Natural killer cell treated with Interleukin-12 subunit alpha and Interleukin-12 subunit beta and Interleukin-15 and Interleukin-18, amount 100 ng/mL, for 72 hours (primary cell): ENCODE measurements around the gene PLN. TPM values are rescaled to one million over a fixed set of nuclear protein-coding genes. Genes with fewer than 3 reads are reported as not detected.
A peak's percentile ranks its signal among the peaks of the same experiment; 100 is the strongest.

ENCODE experiments used
- ATAC-seq, 2 donors: fragments of 150-1000 bp; cut with Tn5 transposase in 1 of 2; sonication (Bioruptor Pico), chemical (Tn5 transposase) in 1 of 2; 2 replicates each; pipeline ENCODE4 v1.10.0; 2021
- DNase-seq: peaks from one replicate; pipeline ENCODE4 v3.0.0; 2022; ENCODE audit warnings: low spot score
- H3K27ac Mint-ChIP-seq, 2 donors: 1 replicate in 1 of 2; 2 replicates in 1 of 2; pipeline ENCODE4 v1.8.0; 2022; ENCODE audit warnings: mixed read lengths in 2 of 2, mild to moderate bottlenecking in 1 of 2, moderate library complexity in 1 of 2
- H3K27me3 Mint-ChIP-seq, 2 donors: 1 replicate in 1 of 2; 2 replicates in 1 of 2; pipeline ENCODE4 v1.8.0; 2022; ENCODE audit warnings: mixed read lengths in 2 of 2
- H3K36me3 Mint-ChIP-seq: one replicate; pipeline ENCODE4 v1.8.0; 2022; ENCODE audit warnings: mixed read lengths
- H3K4me1 Mint-ChIP-seq, 2 donors: 1 replicate in 1 of 2; 2 replicates in 1 of 2; pipeline ENCODE4 v1.8.0; 2022; ENCODE audit warnings: low read depth in 2 of 2, mixed read lengths in 2 of 2, mild to moderate bottlenecking in 1 of 2
- H3K4me3 Mint-ChIP-seq: one replicate; pipeline ENCODE4 v1.8.0; 2022; ENCODE audit warnings: mixed read lengths
- H3K9me3 Mint-ChIP-seq: 2 replicates; pipeline ENCODE4 v1.8.0; 2022; ENCODE audit warnings: mixed read lengths
- total RNA-seq, 2 donors: library from RNA; stranded (reverse); gene quantifications; one replicate each; pipeline ENCODE4 v1.2.3, GENCODE V29; 2022

PLN gene
- not detected for total RNA-seq

DNA sequence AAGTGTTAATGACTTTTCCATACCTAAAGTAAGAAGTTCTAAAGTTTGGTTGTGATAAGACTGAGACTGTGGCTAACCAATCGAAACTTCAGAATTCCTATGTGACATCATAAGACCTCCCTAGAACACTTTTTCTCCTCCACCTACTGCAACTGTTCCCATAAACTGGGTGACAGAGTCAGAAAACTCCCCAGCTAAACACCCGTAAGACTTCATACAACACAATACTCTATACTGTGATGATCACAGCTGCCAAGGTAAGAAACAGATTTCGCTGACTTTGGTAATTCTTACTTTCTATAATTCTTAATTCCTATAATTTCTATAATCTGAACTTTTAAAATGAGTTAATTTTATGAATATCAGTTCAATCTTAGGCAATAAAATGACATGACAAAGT, at the start of gene PLN:
TSS of gene PLN (plus strand) at position 161 of the 400 bp plus-strand sequence. CDS start 10,626 bp downstream, outside the sequence.
- H3K4me1 Mint-ChIP-seq, result peaks cover 20 to 21% of the 10 kb centered on the region in 2 donors
- no peaks in the 10 kb centered on the region for H3K9me3 Mint-ChIP-seq
- no peak within 1 kb of the TSS for H3K27ac Mint-ChIP-seq
- no peaks in the 10 kb centered on the region for H3K36me3 Mint-ChIP-seq
- no peak within 1 kb of the TSS for H3K4me3 Mint-ChIP-seq
- H3K27me3 Mint-ChIP-seq, result no peaks in the 10 kb centered on the region
- ATAC-seq, result no peak
- no peak for DNase-seq

DNA sequence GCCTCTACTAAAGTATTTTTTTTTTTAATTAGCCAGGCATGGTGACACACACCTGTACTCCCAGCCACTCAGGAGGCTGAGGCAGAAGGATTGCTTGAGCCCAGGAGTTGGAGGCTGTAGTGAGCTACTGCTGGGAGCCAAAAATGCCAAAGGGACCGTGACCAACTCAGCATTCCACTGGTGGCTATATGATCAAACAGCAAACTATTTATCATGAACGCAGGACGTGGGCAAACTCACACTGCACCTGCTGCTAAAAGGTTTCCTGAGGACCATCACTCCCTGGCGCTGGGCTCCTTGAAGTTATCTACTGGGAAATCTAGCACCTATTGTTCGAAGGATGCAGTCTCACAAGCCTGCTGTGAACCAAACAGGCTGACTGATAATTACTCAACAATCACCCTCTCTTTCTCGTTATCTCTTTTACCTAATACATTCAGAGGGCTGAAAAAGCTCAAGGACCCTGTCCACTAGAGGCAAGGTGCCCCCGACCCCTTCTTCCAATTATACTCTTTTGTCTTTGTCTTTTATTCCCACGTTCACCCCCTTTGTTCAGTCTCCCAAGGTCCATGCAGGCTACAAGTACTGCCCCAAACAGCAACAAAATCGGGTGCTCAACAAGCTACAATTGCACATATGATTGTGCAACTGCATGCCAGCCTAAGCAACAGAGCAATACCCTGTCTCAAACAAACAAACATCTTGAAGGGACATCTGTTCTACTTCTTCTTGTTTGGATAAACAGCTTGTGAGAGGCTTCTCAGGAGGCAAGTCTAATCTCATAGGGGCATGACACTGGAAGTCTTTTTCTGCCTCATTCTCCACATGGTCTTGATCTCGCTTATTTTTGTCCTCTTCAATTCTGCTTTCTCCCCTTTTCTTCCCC, 47.7 kb upstream of the PLN start:
- ATAC-seq (no peak), DNase-seq (no peak)
- Mint-ChIP-seq H3K4me3 (no peak overlapping the region), H3K36me3 (peaks cover 12% of the 10 kb centered on the region), H3K4me1 (peaks cover 7 to 9% of the 10 kb centered on the region in 2 donors), H3K27ac (no peak overlapping the region), H3K27me3 (no peaks in the 10 kb centered on the region), H3K9me3 (no peaks in the 10 kb centered on the region)

DNA sequence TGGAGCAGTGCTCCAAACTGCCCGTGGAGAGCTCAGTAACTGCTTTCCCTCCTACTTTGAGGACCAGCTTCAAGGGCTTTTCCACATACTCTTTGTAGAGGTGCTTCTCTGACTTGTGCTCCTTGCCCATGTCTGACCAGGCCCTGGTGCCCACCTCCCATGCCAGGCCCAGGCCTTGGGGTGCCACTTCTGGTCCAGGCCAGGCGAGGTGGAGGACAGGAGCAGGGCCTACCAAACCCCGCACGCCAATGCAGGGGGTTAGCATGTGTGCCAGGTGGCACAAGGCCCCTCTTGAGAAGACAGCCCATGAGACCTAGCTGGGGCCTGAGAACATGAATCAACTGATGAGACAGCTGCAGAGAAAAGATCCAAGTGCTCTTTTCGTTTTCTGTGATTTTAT, 47.0 kb upstream of the PLN start:
- peak in 1 of 2 donors; percentile 28 for ATAC-seq
- Mint-ChIP-seq H3K27me3 (no peaks in the 10 kb centered on the region), H3K4me3 (no peak overlapping the region), H3K36me3 (peaks cover 12% of the 10 kb centered on the region), H3K9me3 (no peaks in the 10 kb centered on the region), H3K4me1 (peaks cover 4 to 5% of the 10 kb centered on the region in 2 donors), H3K27ac (no peak overlapping the region)
- DNase-seq, result no peak

DNA sequence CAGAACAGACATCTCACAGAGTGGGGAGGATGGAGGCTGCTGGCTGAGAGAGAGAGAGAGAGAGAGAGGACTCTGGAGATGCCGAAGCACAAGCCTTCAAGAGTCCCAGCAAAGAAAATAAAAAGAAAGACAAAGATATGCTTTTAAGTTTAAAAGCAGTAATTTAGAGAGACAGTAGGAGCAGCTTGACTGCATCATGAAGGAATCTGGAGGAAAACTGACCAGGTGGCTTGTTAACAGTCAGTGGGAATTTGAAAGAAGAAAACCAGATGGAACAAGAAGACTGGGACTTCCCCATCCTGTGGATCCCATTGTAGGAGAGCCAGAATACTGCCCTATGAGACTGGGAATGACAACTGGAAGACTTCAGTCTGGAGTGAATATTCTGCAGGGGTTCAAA, 46.3 kb upstream of the PLN start:
- peaks cover 4 to 7% of the 10 kb centered on the region in 2 donors for H3K4me1 Mint-ChIP-seq
- ATAC-seq (no peak), DNase-seq (no peak)
- no peak overlapping the region for H3K4me3 Mint-ChIP-seq
- H3K27ac Mint-ChIP-seq, result no peak overlapping the region
- no peaks in the 10 kb centered on the region for H3K9me3 Mint-ChIP-seq
- no peaks in the 10 kb centered on the region for H3K27me3 Mint-ChIP-seq
- peaks cover 12% of the 10 kb centered on the region for H3K36me3 Mint-ChIP-seq

DNA sequence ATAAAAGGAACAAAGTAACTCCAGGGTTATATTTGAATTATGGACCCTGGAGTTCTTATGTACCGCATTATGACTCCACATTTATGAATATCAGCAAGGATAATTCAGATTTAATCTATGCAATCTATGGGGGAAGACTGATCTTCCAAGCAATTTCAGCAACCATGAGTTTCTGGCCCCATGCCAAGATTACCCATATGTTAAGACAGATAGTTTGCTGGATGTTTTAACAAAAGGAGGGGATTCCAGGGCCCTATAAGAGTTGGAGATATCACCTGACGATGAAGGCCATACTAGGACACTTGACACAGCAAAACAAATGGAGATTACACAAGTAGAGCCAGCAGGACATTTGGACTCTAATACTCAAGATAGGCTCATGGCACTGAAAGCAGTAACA, 45.9 kb upstream of the PLN start:
- Mint-ChIP-seq H3K9me3 (no peaks in the 10 kb centered on the region), H3K27ac (no peak overlapping the region), H3K36me3 (peaks cover 12% of the 10 kb centered on the region), H3K27me3 (no peaks in the 10 kb centered on the region), H3K4me3 (no peak overlapping the region), H3K4me1 (peaks cover 8 to 11% of the 10 kb centered on the region in 2 donors)
- ATAC-seq, result no peak
- no peak for DNase-seq

DNA sequence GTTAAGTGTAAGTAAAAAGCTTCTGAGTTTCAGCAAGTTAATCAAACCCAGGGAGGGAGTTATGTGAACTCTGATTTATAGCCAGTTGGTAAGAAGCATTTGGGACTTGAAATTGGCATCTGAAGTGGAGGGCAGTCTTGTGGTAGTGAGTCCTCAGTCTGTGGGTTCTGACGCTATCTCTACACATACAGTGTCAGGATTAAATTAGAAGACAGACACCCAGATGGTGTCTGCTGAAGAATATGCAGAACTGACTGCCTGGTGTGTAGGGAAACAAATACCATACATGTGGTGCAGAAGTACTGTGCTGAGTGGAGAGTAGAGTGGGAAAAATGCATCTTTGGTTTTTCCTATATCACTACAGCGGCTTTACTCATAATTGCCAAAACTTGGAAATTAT, 43.5 kb upstream of the PLN start:
- ATAC-seq, result no peak
- H3K4me1 Mint-ChIP-seq, result peaks cover 11% of the 10 kb centered on the region in 2 donors
- no peaks in the 10 kb centered on the region for H3K9me3 Mint-ChIP-seq
- H3K4me3 Mint-ChIP-seq, result no peak overlapping the region
- DNase-seq, result no peak
- H3K27ac Mint-ChIP-seq, result no peak overlapping the region
- peaks cover 12% of the 10 kb centered on the region for H3K36me3 Mint-ChIP-seq
- no peaks in the 10 kb centered on the region for H3K27me3 Mint-ChIP-seq

DNA sequence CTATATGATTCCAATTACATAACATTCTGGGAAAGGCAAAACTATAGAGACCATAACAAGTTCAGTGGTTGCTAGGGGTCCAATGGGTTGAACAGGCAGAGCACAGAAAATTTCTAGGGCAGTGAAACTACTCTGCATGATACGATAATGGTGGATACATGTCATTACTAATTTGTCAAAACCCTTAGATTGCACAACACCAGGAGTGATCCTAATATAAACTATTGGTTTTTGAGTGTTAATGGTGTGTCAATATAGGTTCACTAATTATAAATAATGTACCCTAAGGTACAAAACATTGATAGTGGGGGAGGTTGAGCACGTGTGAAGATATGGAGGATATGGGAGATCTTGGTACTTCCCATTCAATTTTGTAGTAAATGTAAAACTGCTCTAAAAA, 42.4 kb upstream of the PLN start:
- H3K27me3 Mint-ChIP-seq, result no peaks in the 10 kb centered on the region
- H3K4me3 Mint-ChIP-seq, result no peak overlapping the region
- H3K4me1 Mint-ChIP-seq, result peaks cover 8 to 11% of the 10 kb centered on the region in 2 donors
- DNase-seq, result no peak
- H3K36me3 Mint-ChIP-seq, result peaks cover 9% of the 10 kb centered on the region
- no peaks in the 10 kb centered on the region for H3K9me3 Mint-ChIP-seq
- no peak overlapping the region for H3K27ac Mint-ChIP-seq
- no peak for ATAC-seq

DNA sequence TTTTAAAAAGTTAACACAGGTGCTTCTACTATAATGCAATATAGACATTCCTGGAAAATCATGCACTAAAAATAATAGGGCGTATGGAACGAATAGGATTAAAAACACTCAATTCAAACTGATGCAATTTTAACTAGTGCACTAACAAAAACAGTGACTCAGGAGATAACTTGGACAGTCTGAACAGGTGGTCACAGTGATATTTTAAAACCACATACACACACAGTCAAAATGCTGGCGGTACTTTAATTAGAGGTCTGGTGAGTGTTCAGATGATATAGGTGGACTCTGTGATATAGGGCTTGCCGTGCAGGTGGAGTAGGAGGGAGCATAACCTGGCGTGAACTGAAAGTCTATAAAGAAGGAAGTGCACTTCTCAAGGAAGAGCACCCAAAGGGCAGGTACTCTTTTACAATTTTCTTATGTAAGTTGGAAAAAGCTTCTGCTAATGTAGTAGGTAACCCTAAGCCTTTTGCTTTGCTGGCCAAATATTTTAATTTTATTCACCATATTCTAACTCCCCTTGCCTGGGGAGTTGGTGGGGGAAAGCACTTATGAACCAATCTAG, 41.9 kb upstream of the PLN start:
- H3K4me3 Mint-ChIP-seq, result no peak overlapping the region
- DNase-seq (no peak), ATAC-seq (no peak)
- peaks cover 8 to 11% of the 10 kb centered on the region in 2 donors for H3K4me1 Mint-ChIP-seq
- peaks cover 6% of the 10 kb centered on the region for H3K36me3 Mint-ChIP-seq
- H3K27ac Mint-ChIP-seq, result no peak overlapping the region
- H3K9me3 Mint-ChIP-seq, result no peaks in the 10 kb centered on the region
- H3K27me3 Mint-ChIP-seq, result no peaks in the 10 kb centered on the region

DNA sequence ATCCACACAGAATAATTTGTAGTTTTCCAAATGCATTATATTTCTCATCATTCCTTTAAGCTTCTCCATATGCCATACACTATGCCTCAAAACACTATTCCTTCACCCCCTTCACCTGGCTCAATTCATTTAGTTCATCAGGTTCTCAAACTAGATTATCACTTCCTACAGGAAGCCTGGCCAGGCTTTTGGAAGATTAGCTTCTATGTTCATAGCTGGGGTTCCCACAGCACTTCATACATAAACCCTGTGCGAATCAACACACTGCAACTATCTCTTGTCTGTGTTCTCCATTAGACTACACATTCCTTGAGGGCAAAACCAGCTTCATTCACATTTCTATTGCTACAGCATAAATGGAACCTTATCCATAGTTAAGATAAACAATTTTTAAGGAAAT, 40.5 kb upstream of the PLN start:
- DNase-seq, result no peak
- Mint-ChIP-seq H3K27ac (no peak overlapping the region), H3K4me1 (peaks cover 10 to 19% of the 10 kb centered on the region in 2 donors), H3K9me3 (no peaks in the 10 kb centered on the region), H3K36me3 (no peaks in the 10 kb centered on the region), H3K27me3 (no peaks in the 10 kb centered on the region), H3K4me3 (no peak overlapping the region)
- no peak for ATAC-seq

DNA sequence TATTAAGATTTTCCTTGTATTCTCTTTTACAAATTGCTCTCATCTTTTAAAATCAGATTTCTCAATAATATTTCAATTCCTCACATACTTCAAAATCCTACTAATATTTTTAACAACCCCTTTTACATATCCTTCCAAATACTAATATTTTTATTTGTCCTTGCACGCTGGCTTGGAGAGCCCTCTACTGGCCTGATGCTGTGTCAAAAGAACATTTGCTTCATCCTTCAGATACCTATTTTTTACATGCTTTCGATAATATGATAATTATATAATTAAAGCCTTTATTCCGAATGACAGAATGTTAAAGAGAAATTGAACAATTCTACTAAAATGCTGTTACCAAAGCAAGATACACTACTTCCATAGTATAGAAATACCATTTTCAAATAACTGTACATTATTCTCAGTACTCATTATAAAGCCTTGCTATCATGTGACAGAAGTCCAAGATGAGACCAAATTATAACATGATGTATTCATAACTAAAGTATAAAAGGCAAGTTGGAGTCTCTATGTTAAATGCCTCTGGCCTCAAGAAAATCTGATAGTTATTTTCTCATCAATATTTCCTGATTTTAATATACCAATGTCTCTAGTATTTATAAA, 39.0 kb upstream of the PLN start:
- Mint-ChIP-seq H3K9me3 (no peaks in the 10 kb centered on the region), H3K36me3 (no peaks in the 10 kb centered on the region), H3K4me3 (no peak overlapping the region), H3K27ac (no peak overlapping the region), H3K27me3 (no peaks in the 10 kb centered on the region), H3K4me1 (peaks cover 15 to 19% of the 10 kb centered on the region in 2 donors)
- DNase-seq (no peak), ATAC-seq (no peak)

DNA sequence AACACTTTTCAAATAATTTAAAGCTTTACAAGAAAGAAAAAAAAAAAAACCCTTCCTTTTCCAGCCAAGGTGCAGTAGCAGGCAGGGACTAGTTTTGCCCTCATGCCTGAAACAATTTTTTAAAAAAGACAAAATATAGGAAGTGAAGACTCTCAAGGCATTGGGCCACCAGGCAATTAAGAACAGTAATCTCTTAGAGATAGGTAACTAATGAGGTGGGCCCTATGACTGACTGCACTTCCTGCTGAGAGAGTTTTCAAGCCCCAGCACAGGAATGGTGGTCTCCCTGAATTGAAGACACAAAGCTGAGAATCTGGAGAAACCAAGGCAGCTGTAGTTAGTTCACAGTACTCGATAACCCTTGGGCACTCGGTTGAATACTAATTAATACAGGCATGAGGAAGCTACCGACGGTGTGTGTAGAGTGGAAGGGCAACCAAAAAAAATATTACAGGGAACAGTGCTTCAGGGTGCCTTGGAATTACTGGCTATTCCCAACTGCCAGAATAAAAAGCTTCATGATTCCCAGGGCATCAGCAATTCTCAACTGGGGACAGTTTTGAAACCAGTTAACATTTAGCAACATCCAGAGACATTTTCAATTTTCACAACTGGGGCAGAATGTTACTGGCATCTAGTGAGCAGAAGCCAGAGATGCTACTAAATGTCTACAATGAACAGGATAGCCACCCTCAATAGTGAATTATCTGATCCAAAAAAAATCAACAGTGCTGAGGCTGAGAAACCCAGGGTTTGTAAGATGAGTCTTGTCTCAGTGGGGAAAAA, 36.0 kb upstream of the PLN start:
- Mint-ChIP-seq H3K27me3 (no peaks in the 10 kb centered on the region), H3K4me1 (peaks cover 14 to 19% of the 10 kb centered on the region in 2 donors), H3K36me3 (no peaks in the 10 kb centered on the region), H3K4me3 (no peak overlapping the region), H3K9me3 (no peaks in the 10 kb centered on the region), H3K27ac (peak overlapping the region; percentile 13 to 56)
- no peak for DNase-seq
- ATAC-seq, result no peak

DNA sequence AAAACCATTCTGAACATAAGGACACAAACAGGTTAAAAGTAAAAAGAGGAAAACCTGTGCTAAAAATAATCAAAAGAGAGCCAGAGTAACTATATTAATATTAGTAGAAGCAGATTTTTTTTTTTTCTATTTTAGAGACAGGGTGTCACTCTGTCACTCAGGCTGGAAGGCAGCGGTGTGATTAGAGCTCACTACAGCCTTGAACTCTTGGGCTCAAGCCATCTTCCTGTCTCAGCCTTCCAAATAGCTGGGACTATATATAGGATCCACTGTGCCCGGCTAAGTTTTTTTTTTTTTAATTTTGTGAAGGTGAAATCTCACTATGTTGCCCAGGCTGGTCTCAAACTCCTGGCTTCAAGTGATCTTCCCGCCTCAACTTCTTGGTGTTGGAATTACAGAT, 33.4 kb upstream of the PLN start:
- DNase-seq (no peak), ATAC-seq (no peak)
- Mint-ChIP-seq H3K4me1 (peaks cover 14% of the 10 kb centered on the region in 2 donors), H3K27ac (no peak overlapping the region), H3K4me3 (no peak overlapping the region), H3K36me3 (peaks cover 6% of the 10 kb centered on the region), H3K9me3 (no peaks in the 10 kb centered on the region), H3K27me3 (no peaks in the 10 kb centered on the region)

DNA sequence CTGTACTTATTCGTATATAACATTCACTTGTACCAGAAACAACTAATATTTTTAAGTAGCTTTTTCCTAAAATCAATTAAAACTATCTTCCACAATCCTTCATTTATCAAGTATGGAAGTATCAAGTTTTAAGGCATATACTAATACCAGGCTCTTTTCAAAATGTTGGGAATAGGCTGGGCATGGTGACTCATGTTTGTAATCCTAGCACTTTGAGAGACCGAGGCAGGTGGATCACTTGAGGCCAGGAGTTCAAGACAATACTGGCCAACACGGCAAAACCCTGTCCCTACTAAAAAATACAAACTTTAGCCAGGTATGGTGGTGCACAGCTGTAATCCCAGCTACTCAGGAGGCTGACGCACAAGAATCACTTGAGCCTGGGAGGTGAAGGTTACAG, 25.7 kb upstream of the PLN start:
- DNase-seq (no peak), ATAC-seq (no peak)
- no peak overlapping the region for H3K27ac Mint-ChIP-seq
- peaks cover 10 to 28% of the 10 kb centered on the region in 2 donors for H3K4me1 Mint-ChIP-seq
- peaks cover 6% of the 10 kb centered on the region for H3K36me3 Mint-ChIP-seq
- no peaks in the 10 kb centered on the region for H3K27me3 Mint-ChIP-seq
- no peak overlapping the region for H3K4me3 Mint-ChIP-seq
- H3K9me3 Mint-ChIP-seq, result no peaks in the 10 kb centered on the region
